Liver (tissue), 3 donors: Measurements from ENCODE around the gene PCBP1.

ENCODE experiments used
- CTCF ChIP-seq: fragments of 150-350 bp; IDR thresholded peaks from 2 replicates; pipeline ENCODE4 v1.5.1; 2017; ENCODE audit warnings: improper control_type of control experiment, low read depth, low read length; ENCODE audit not compliant: missing input control
- RAD21 ChIP-seq, 2 donors: IDR thresholded peaks; 2 replicates each; pipeline ENCODE4 v1.6.1; 2016; ENCODE audit warnings: antibody characterized with exemption in 2 of 2, mild to moderate bottlenecking in 2 of 2
- REST ChIP-seq: IDR thresholded peaks from 2 replicates; pipeline ENCODE4 v1.6.1; 2016; ENCODE audit warnings: antibody characterized with exemption, mild to moderate bottlenecking
- YY1 ChIP-seq: IDR thresholded peaks from 2 replicates; pipeline ENCODE4 v1.6.1; 2016; ENCODE audit warnings: antibody characterized with exemption, mild to moderate bottlenecking
- donor health status: healthy.
- donor health status: healthy.

- TF ChIP-seq CTCF, result no peak
- TF ChIP-seq RAD21 (IDR thresholded peaks at IDR 0.05), result no peak
- TF ChIP-seq REST, result no peak
- TF ChIP-seq YY1, result no peak
These were observed 34.5 kb downstream of the PCBP1 start for GRCh38 chr2:70121627-70122372.
